CD14-positive monocyte (primary cell): ENCODE data around the gene CA14. TPM values are rescaled to one million over a fixed set of nuclear protein-coding genes. Genes with fewer than 3 reads are reported as not detected.
A peak's percentile ranks its signal among the peaks of the same experiment; 100 is the strongest.
"Not testable (repeated sequence)": the region's sequence is repeated elsewhere in the genome, so short reads cannot be mapped to it uniquely, and the experiment has no call there.

Source experiments
- DNase-seq, 3 donors: peaks; one replicate each; pipeline ENCODE4 v3.0.0-alpha.2; 2011 to 2022
- H2AFZ ChIP-seq: 2 replicates; pipeline ENCODE4 v1.6.0; 2012; ENCODE audit warnings: mild to moderate bottlenecking, low read depth, low read length, inconsistent platforms; ENCODE audit not compliant: insufficient read depth, poor library complexity, severe bottlenecking
- H3K27ac ChIP-seq, 2 donors: 1 replicate in 1 of 2; 2 replicates in 1 of 2; pipeline ENCODE4 v1.5.1; 2012 to 2013; ENCODE audit warnings: low read length in 2 of 2, control low read depth in 1 of 2, inconsistent platforms in 1 of 2, low read depth in 1 of 2, mild to moderate bottlenecking in 1 of 2
- H3K27me3 ChIP-seq, 2 donors: one replicate each; pipeline versions ENCODE4 v1.6.0 to v1.6.1; 2011 to 2013; ENCODE audit warnings: low read length in 2 of 2; ENCODE audit not compliant: control insufficient read depth in 2 of 2, insufficient read depth in 2 of 2
- H3K36me3 ChIP-seq, 2 donors: replicated peaks in 1 of 2; 1 replicate in 1 of 2; 2 replicates in 1 of 2; pipeline versions ENCODE4 v1.5.1 to v1.6.1; 2012 to 2013; ENCODE audit warnings: low read length in 2 of 2, control low read depth in 1 of 2, inconsistent platforms in 1 of 2, mild to moderate bottlenecking in 1 of 2; ENCODE audit not compliant: insufficient read depth in 2 of 2, control insufficient read depth in 1 of 2
- H3K4me1 ChIP-seq, 2 donors: 1 replicate in 1 of 2; 2 replicates in 1 of 2; pipeline versions ENCODE4 v1.5.1 to v1.6.1; 2012 to 2013; ENCODE audit warnings: low read length in 2 of 2, control low read depth in 1 of 2, inconsistent platforms in 1 of 2, mild to moderate bottlenecking in 1 of 2, moderate library complexity in 1 of 2; ENCODE audit not compliant: insufficient read depth in 2 of 2, control insufficient read depth in 1 of 2
- H3K4me2 ChIP-seq: replicated peaks from 2 replicates; pipeline ENCODE3; 2012; ENCODE audit warnings: low read length, moderate library complexity, mild to moderate bottlenecking; ENCODE audit not compliant: poor library complexity, severe bottlenecking; ENCODE audit errors: extremely low read depth
- H3K4me3 ChIP-seq, 3 experiments: fragments of 200-600 bp in 1 of 3; sonication (generic) in 1 of 3; replicated peaks in 1 of 3; 1 replicate in 2 of 3; 2 replicates in 1 of 3; pipeline ENCODE4 v1.5.1; 2011 to 2013; ENCODE audit warnings: low read length in 3 of 3, mild to moderate bottlenecking in 3 of 3, control low read depth in 2 of 3, low read depth in 2 of 3, inconsistent platforms in 1 of 3, moderate library complexity in 1 of 3
- H3K79me2 ChIP-seq: 2 replicates; pipeline ENCODE4 v1.6.0; 2012; ENCODE audit warnings: mild to moderate bottlenecking, control low read depth, inconsistent platforms, low read length, moderate library complexity; ENCODE audit not compliant: insufficient read depth
- H3K9ac ChIP-seq: 2 replicates; pipeline ENCODE4 v1.6.0; 2017; ENCODE audit warnings: low read length, mild to moderate bottlenecking; ENCODE audit not compliant: insufficient read depth, poor library complexity, severe bottlenecking
- H3K9me3 ChIP-seq, 2 donors: replicated peaks in 1 of 2; 1 replicate in 1 of 2; 2 replicates in 1 of 2; pipeline versions ENCODE4 v1.5.1 to v1.6.1; 2012 to 2013; ENCODE audit warnings: low read length in 2 of 2, control low read depth in 1 of 2; ENCODE audit not compliant: control insufficient read depth in 1 of 2, insufficient read depth in 1 of 2
- H4K20me1 ChIP-seq: 2 replicates; pipeline ENCODE4 v1.6.0; 2012; ENCODE audit warnings: mild to moderate bottlenecking, low read length, control low read depth, moderate library complexity; ENCODE audit not compliant: insufficient read depth
- H3K27ac Mint-ChIP-seq, 7 donors: one replicate each; pipeline ENCODE4 v1.8.0; 2020; ENCODE audit warnings: mild to moderate bottlenecking in 7 of 7, mixed read lengths in 7 of 7, moderate library complexity in 6 of 7, inconsistent platforms in 2 of 7
- H3K27me3 Mint-ChIP-seq, 3 donors: one replicate each; pipeline ENCODE4 v1.8.0; 2021 to 2022; ENCODE audit warnings: low read depth in 3 of 3, mild to moderate bottlenecking in 3 of 3, mixed read lengths in 3 of 3, moderate library complexity in 3 of 3, inconsistent platforms in 1 of 3
- H3K36me3 Mint-ChIP-seq, 2 donors: one replicate each; pipeline ENCODE4 v1.8.0; 2020; ENCODE audit warnings: mixed read lengths in 2 of 2, inconsistent platforms in 1 of 2, mild to moderate bottlenecking in 1 of 2
- H3K4me1 Mint-ChIP-seq: one replicate; pipeline ENCODE4 v1.8.0; 2020; ENCODE audit warnings: mild to moderate bottlenecking, mixed read lengths
- H3K4me3 Mint-ChIP-seq, 2 donors: one replicate each; pipeline ENCODE4 v1.8.0; 2020; ENCODE audit warnings: mild to moderate bottlenecking in 2 of 2, mixed read lengths in 2 of 2, moderate library complexity in 1 of 2
- H3K9me3 Mint-ChIP-seq, 7 donors: one replicate each; pipeline ENCODE4 v1.8.0; 2020 to 2022; ENCODE audit warnings: mixed read lengths in 7 of 7, mild to moderate bottlenecking in 6 of 7, moderate library complexity in 6 of 7, inconsistent platforms in 2 of 7
- CTCF ChIP-seq: fragments of 200-600 bp; IDR thresholded peaks from one replicate; pipeline ENCODE4 v1.8.0; 2022; ENCODE audit warnings: antibody characterized with exemption, mild to moderate bottlenecking
- WGBS: methylation state at CpG from one replicate; pipeline ENCODE4 v1.1.5; 2013; ENCODE audit warnings: missing lambda C conversion rate; ENCODE audit not compliant: insufficient coverage; 5-methylcytosine and 5-hydroxymethylcytosine counted together
- intact Hi-C, 2 donors: fragments of 100-400 bp; cut with micrococcal nuclease; formaldehyde crosslinking; loops; one replicate each; pipeline versions ENCODE4 v1.15.0 to v1.15.1; 2023
- polyA plus RNA-seq, 3 donors: library from polyadenylated mRNA; depleted of rRNA in 1 of 3; unstranded in 2 of 3; stranded (reverse) in 1 of 3; fragments of 300-500 nt in 2 of 3; fragments of >200 nt in 1 of 3; fragmentation: Illumina TruSeq in 2 of 3; gene quantifications; 1 replicate in 2 of 3; 2 replicates in 1 of 3; pipeline ENCODE4 v1.2.3, GENCODE V29; 2012 to 2021

The CA14 gene
- polyA plus RNA-seq, 3 donors = not detected

GRCh38 chr1:150232921-150233320 lies 24.7 kb upstream of the CA14 start:
- Histone ChIP-seq H2AFZ (peak overlapping the region; percentile 92), H3K27ac (peak overlapping the region; percentile 52 to 97), H3K4me1 (peaks cover 24 to 25% of the 10 kb centered on the region in 2 donors), H3K79me2 (peaks cover 75% of the 10 kb centered on the region), H3K4me2 (peak overlapping the region; percentile 99), H3K4me3 (peak overlapping the region in 1 of 3 experiments; percentile 82), H3K36me3 (peaks cover 12 to 17% of the 10 kb centered on the region in 2 donors)
- Mint-ChIP-seq H3K4me1 (peaks cover 18% of the 10 kb centered on the region), H3K36me3 (peaks cover 19 to 29% of the 10 kb centered on the region in 2 donors), H3K27ac (peak overlapping the region; percentile 50 to 99 (median 97))
- 97% methylated on average over 5 of the region's 10 CpGs for WGBS
- not testable (repeated sequence) for H3K9me3 ChIP-seq, DNase-seq, H3K9ac ChIP-seq, H4K20me1 ChIP-seq, H3K4me3 Mint-ChIP-seq, H3K27me3 ChIP-seq, H3K9me3 Mint-ChIP-seq, H3K27me3 Mint-ChIP-seq
- intact Hi-C loops = loop anchor here in 1 of 2 donors (10.0 kb wide), 1 partner anchor 48 kb away; no protein-coding TSS in a partner anchor

GRCh38 chr1:150233359-150234308 lies 23.9 kb upstream of the CA14 start:
- no peak overlapping the region for H3K4me3 Mint-ChIP-seq
- H3K9me3 ChIP-seq = no peaks in the 10 kb centered on the region

More at GRCh38 chr1:150233359-150234308, 23.9 kb upstream of the CA14 start:
- Histone ChIP-seq H3K4me2 (peak overlapping the region; percentile 99), H3K27me3 (no peaks in the 10 kb centered on the region), H3K79me2 (peaks cover 70% of the 10 kb centered on the region), H4K20me1 (no peaks in the 10 kb centered on the region), H2AFZ (peak overlapping the region; percentile 92), H3K9ac (peak overlapping the region; percentile 93), H3K36me3 (peaks cover 5 to 14% of the 10 kb centered on the region in 2 donors), H3K4me3 (peak overlapping the region; percentile 81 to 89 (median 82)), H3K4me1 (peaks cover 24 to 25% of the 10 kb centered on the region in 2 donors), H3K27ac (peak overlapping the region; percentile 97)
- TF ChIP-seq CTCF = no peak
- H3K4me1 Mint-ChIP-seq = peaks cover 18% of the 10 kb centered on the region
- H3K9me3 Mint-ChIP-seq = no peaks in the 10 kb centered on the region
- DNase-seq = peak in 2 of 3 donors; percentile 47
- H3K27ac Mint-ChIP-seq = peak overlapping the region in 6 of 7 donors; percentile 96 to 99 (median 98)
- peaks cover 0 to 2% (median 0%) of the 10 kb centered on the region in 3 donors for H3K27me3 Mint-ChIP-seq
- intact Hi-C loops = loop anchor here in 1 of 2 donors (10.0 kb wide), 1 partner anchor 49 kb away; no protein-coding TSS in a partner anchor
- H3K36me3 Mint-ChIP-seq = peaks cover 14 to 22% of the 10 kb centered on the region in 2 donors
- 0% methylated on average over 2 of the region's 15 CpGs for WGBS
